HG02973 (cell line): ENCODE measurements around the gene JHY.

Source experiments
- ATAC-seq: cut with Tn5 transposase; IDR thresholded peaks from one replicate; pipeline ENCODE4 v1.9.1; 2021; ENCODE audit warnings: moderate library complexity; ENCODE audit not compliant: unreplicated experiment

The JHY gene

DNA sequence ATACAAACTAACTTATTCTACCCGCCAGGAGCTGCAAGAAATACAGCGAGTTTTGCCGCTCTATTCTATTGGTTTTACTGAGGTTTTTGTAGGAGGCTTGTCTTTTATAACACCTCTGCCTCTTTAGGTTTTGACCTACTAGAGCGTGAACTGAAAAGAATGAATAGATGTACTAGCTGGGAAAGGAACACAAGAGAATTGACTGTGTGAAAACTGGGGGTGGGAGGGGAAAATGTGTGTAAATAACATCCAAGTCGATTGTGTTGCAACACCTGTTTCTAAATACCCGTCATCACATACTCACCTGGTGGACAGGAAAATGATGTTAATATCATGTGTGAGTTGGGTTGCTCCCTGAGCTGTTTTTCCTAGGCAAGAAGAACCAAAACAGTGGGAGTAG, 12.9 kb upstream of the JHY start:
- no peak for ATAC-seq

DNA sequence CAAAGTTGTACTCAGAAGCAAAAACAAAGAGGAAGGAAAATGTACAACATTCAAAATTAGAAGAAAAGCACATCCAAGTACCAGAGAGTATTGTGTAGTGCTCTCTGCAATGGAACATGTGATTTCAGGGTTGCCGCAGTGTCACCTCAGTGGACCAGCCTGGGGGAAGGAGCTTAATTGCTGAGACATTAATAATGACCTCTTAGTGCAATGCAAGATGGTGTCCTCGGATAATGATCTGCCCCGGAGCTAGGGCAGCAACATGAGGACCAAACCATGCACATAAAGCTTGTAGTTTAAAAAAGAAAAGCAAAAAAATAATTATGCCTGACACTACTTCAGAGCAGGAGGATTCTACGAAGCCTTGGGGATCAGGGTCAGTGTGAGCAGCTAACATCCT, 11.3 kb upstream of the JHY start:
- no peak for ATAC-seq

DNA sequence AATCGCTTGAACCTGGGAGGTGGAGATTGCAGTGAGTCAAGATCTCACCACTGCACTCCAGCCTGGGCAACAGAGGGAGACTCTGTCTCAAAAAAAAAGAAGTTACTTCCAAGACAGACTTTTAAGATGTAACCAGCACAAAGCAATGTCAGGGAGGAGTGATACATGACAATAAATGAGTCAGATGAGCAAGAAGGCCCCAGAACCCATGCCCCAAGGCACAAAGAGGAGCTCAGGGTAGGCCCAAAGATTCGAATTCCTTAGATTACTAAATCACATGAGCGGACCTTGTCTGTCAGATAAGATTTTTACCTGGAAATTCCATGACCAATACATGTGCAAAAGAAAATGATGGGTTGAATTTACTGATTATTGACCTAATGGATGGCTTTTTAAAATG, 10.5 kb upstream of the JHY start:
- ATAC-seq = no peak

DNA sequence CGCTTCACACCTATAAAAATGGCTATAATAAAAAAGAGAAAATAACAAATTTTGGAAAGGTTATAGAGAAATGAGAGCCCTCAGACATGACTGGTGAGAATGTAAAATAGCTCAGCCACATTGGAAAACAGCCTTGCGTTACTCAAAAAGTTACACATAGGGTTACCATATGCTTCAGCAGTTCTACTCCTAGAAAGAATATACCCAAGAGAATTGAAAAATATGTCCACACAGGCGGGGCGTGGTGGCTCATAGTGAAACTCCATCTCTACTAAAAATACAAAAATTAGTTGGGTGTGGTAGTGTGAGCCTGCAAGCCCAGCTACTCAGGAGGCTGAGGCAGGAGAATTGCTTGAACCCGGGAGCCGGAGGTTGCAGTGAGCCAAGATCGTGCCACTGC, 7.6 kb upstream of the JHY start:
- ATAC-seq = peak; percentile 66

DNA sequence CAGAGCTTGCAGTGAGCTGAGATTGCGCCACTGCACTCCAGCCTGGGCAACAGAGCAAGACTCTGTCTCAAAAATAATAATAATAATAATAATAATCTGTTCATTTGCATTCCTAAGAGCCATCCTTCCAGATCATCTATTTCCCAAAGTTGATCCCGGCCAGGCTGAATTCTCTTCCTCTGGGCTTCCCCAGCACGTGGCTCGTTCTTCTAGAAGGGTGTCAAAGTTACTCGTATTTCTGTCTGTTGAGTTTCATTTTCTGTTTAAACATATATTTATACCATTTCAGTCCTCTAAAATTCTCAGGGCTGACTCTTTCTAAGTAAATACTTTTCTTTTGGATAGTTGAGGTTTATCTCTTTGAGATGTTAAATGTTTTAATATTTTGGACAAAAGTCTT, 4.8 kb upstream of the JHY start:
- no peak for ATAC-seq

DNA sequence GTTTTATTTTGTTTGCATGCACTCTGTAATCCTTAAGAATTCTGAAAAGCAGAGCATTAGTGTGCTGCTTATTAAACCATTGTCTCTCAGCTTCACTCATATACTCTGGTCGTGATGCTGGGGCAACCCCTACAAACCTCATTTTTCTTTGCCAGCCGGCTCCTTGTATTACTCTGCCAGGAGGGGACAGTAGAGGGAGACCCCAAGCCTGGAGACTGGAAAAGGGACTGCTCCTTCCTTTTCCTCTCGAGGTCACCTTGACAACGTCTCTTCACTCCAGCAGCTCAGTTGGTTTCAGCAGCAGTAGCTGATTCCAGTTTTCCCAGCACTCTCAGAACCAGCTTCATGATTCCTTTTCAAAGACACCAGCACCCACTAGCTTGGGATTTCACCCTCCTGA, 2.8 kb upstream of the JHY start:
- no peak for ATAC-seq

DNA sequence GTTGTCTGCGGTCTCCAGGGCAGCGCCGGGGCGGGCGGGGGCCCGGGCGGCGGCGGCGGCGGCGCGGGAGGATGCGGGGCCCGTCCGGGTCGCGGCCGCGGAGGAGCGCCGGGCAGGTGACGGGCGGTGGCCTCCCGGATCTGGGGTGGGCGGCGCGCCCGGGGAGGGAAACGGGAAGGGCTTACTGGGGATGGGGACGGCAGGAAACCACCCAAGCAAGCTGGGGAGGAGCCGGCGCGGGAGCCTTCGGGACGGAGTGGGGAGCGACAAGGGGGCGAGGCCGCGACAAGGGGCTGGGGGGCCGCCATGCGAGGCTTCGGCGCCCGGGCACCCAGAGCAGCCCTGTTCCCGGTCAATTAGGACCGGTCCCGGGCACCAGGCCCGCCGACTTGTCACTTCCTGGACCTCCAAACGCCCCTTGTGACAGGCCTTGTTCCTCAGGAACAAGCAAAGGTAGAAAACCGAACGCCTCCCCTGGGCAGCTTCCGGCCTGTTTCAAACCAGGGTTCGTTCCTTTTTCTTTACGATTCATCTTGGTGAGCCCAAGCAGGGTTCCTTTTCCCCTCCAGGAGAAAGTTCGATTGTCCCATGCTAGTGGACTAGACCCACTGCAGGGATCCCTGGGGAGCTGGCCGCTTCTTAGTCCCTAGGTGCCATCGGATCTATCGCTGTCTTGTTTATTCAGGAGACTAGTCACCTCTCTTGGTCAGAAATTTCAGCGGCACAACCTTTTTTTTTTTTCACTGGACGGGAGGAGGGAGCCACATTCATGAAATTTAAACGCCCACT, 492 bp downstream of the JHY start:
- ATAC-seq = peak; percentile 52

DNA sequence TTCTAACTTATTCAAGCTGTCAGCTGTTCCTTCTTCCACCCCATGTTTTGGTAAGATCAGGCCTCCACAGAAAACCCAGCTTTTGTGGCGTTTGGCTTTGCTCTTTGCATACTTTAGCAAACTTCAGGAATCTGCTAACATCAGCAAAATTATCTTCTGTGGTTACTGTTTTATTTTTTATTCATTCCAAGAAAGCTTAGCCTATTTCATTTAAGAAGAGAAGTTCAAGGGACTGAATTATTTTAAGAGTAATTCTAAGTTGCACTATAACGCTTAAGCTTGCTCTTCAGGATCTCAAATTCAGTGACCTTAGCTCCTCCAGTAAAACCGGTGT, 1.1 kb downstream of the JHY start:
- no peak for ATAC-seq

DNA sequence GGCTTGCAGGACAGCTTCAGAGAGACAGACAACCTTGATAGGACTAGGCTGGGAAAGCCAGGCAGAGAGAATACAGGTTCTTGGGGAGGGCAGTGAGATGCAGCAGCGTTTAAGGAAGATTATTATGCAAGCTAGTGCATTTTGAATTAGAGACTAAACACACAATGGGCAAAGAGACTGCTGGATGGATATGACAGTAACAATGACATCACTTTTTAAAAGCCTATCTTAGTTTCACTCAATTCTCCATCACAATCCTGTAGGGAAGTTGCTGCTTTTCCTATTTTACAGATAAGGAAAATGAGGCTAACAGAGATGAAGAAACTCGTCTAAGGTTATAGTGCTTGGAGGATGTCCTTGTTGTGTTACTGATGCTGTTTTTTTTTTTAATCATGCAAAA, 5.6 kb downstream of the JHY start:
- ATAC-seq = no peak

DNA sequence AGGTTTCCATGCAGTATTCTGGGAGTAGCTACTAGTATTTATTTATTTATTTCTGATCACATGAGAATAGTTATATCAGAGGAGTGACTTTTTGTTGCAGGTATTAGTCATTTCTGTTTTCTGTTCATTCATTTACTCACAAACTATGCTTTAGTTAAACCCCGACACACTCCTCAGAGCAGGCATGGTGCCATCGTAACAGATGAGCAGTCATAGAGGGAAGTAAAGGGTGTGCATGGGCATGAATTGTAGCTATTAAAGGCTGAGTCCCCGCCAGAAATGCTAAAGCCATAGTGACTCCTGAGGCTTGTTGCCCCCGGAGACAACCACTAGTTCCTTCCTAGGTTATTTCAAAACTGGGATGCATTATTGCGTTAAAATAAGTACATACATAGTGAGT, 10.6 kb downstream of the JHY start:
- no peak for ATAC-seq

DNA sequence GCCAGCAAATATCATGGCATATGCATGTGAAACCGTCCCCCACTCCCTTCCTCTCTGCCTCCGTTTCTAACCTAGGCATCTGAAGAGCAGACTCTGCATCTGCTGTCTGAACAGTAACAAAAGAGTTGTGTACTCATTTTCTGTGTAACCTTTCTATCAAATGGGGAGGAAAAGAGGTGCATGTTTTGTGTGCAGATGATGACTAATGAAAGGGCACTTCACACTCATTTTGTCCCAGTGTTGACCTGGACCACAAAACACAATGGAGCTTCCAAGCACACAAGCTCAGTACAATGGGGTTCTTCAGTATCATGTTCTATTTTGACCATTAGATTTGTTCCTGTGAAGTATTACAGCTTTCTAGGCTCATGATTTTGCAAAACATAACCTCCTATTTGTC, 13.0 kb downstream of the JHY start:
- ATAC-seq = no peak

DNA sequence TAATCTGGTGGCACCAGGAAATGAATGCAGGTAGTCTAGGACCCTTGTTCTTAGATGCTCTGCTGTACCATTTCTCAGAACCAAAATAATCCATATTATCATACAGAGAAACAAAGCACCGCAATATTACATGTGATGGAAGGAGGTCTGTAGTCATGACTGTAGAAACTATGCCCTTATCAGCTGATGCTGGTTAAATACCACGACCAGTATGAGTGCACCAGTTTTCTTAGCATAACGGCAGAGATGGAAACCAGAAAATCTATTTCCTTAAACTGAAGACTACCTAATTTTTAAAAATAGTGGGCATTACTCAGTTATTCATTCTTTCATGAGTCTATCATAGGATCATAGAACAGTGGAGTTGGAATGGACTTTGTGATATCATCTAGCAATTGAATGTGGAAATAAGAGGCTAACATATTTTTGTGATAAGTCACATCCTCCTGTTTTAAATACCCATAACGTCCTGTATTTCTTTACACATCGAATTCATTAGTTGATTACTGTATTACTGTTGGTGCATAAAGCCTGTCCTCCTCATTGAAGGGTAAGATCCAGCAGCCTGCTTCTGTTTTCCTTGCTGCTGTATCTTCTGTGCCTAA, 15.1 kb downstream of the JHY start:
- no peak for ATAC-seq

DNA sequence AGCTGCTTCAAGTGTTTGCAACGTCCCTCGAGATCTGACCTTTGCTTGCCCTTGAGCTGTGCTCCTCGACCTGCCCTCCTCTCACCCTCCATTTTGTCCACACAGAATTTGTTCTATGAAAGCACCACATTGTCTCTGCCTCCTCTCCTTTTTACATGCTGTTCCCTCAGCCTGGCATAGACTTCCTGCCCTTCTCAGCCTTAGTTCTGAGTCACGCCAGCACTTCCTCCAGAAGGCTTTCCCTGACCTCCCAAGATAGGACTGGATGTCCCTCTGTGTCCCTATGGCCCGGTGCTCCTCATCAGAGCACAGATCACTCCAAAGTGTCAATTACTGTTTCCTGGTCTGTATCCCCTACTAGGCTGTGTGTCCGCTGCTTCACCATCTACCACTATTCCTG, 16.2 kb downstream of the JHY start:
- no peak for ATAC-seq

DNA sequence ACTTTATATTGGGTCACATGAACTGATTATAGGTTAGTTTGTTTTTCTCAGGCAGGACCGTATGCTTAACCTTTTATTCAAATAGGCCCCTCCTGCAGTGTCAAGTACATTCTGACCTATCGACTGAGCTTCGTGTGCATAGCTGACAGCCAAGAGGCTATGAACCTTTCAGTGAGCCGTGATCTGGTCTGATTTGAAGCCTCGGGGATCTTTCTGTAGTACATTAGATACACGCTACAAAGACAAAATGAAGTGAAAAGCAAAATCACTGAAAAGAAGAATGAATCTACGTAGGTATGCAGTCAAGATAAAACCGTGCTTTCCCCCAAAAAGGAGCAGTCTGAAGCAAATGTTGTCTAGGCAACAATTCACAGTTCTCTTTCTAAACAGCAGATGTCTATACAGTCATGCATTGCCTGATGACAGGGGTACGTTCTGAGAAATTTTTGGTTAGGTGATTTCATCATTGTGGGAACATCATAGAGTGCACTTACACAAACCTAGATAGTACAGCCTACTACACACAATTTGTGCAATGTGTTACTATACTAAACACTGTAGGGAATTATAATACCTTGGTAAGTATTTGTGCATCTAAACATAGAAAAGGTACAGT, 18.1 kb downstream of the JHY start:
- ATAC-seq = no peak

DNA sequence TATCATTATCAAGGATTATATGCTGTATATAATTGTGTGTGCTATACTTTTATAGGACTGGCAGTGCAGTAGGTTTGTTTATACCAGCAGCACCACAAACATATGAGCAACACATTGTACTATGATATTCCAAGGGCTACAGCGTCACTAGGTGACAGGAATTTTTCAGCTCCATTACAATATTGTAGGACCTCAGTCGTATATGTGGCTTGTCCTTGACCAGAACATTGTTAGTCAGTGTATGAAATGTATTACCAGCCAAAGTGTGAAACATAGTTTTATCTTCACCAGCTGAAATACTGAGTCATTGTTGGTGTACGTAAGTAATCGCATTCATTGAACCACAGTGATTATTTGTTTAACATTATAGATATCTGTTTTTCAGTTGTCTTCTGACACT, 20.4 kb downstream of the JHY start:
- no peak for ATAC-seq

DNA sequence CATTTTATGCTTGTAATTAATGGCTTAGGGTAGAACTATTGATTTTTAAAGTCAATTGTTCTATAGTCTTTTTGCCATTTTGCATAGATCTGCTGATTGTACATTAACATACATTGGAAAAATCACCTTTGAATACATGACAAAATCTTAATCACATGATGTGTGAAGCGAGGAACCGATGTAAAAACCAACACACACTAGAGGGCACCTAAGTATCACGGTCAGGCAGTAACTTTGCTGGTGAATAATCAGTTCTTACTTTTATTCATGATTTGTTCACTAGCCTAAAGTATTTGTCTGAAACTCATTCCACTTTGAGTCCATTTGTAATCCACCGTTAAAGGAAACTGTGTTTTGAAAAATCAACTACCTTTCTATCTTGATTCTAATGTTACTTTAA, 28.2 kb downstream of the JHY start:
- ATAC-seq = no peak

DNA sequence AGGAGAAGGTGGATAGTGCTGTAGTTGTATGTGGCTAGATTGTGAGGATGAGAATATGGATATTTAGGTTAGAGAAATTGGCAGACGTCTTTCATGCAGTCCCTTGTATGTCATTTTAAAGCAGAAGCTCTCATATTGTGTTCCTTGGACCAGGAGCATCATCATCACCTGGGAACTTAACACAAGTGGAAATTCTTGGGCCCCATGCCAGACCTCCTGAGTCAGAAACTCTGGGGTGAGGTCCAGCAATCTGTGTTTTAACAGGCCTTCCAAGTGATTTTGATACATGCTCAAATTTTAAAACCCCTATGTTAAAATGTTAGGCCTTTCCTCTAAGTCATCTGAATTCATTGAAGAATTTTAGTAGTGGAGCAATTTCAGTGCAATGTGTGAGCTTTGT, 34.8 kb downstream of the JHY start:
- ATAC-seq = no peak

DNA sequence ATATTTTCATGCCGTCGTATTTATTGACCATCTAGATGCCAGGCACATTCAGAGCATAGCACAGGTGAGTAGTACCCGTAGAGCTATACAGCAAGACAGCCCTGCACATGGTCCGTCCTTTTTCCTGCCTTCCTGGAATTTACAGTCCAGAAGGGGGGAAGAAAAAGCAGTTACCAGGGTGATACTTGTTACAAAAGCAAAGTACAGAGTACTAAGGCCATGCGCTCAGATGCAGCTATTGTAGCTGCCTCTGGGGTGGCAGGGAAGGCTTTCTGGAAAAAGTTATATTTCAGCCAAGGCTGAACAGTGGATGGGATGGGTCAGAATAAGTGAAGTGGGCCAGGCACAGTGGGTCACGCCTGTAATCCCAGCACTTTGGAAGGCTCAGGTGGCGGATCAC, 36.2 kb downstream of the JHY start:
- no peak for ATAC-seq

DNA sequence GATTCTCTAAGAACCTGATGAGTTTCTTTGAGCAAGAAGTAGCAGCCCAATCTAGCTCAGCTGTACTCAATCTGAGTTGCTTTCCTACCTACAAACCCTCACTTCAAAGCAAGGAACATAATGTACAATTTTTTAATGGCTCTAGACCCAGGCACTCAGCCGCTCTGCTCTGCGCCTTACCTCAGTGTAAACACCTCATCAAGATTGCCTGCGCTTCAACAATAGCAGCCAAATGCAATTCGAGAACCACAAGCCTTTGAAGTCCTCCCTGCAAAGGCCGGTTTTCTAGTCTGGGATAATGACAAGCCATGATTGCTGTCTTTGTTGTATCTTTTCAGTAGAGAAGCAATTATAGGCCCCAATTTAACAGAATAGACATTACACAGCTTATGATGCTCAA, 38.0 kb downstream of the JHY start:
- ATAC-seq = no peak

DNA sequence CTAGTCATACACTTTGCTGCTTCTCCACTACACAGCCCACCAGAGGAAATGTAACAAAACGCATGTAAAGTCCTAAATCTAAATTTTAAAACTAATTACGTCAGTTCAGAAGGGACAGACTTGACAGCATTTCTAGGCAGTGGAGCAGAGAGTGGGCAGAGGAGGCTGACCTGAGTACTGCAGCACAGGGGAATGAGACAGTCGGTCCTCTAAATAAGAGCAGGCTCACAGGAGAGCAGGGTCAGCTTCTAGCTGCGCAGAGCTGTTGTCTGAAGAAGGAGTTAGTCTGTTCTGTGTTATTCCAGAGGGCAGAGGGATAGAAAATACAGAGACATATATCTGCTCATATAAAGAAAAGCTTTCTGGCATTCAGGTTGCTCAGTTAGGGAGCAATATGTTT, 40.3 kb downstream of the JHY start:
- ATAC-seq = no peak

DNA sequence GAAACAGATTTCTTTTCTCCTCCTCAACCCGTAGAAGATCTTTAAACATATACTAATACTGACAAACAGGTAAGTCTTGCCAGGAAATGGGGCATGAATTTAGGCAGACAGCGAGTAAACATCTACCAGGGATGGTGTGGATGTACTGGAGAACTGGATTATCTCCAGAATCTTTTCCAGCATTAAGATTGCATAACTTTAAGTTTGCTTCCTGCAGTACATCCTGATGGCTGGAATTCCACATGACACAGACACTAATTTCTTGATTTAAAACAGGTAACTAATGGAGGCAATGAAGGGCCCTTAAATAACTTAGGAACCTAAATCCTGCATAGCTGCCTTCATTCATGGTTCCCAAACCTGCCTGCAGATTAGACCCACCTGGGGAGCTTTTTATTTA, 40.7 kb downstream of the JHY start:
- no peak for ATAC-seq

DNA sequence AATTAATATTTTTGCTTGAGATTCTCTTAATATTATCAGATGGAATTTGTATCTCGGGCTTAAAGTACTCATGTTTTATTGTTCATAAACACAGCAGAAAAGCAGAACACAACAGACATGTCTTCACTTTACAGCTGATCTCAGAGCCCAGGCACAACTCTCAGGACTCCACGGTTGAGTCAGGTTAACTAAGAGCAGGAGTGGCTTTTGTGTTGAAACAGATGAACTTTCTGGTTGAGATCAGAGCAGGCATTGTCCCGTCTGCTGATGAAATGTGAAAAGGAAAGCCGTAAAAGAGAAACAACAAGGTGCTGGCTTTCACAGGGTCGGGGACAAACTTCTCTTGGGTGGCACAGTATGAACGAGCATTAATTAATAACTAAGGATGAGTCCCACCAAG, 49.0 kb downstream of the JHY start:
- ATAC-seq = no peak

DNA sequence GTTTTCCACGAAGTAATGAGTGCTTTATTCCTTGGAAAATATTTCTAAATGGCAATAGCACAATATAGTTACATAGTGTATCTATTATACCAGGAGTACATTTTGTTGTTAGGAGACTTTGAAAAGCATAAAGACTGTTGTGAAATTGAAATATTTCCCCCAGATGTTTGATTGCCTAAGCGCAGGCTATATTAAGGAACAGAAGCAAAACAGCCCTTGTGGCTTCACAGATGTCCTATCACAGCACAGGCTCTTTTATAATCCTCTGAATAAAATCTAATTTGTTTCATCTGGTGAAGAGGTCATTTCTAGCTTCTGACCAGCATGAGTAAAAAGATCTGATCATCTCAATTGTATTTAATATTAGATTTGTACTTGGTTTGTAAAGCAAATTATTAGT, 50.9 kb downstream of the JHY start:
- no peak for ATAC-seq
